ENCODE data around the gene COMMD4. TPM values are rescaled to one million over a fixed set of nuclear protein-coding genes. Genes with fewer than 3 reads are reported as not detected.
"Not testable (repeated sequence)": the region's sequence is repeated elsewhere in the genome, so short reads cannot be mapped to it uniquely, and the experiment has no call there.

COMMD4 gene
- total and polyA plus RNA-seq, 5 donors = 33.7 to 52.1 (median 39.2) TPM

GRCh38 chr15:75312548-75312947 lies 23.3 kb upstream of the COMMD4 start:
- H3K4me1 ChIP-seq (ENCODE audit: control insufficient read depth, insufficient read depth, low read length); intact Hi-C loops (cut with DNase I); DNase-seq; H3K27me3 ChIP-seq (ENCODE audit: control insufficient read depth, insufficient read depth); H3K27ac ChIP-seq (ENCODE audit: low read length); ATAC-seq; H3K4me3 ChIP-seq (ENCODE audit: low read length); H3K9me3 ChIP-seq (ENCODE audit: control insufficient read depth, low read length): not testable (repeated sequence)
- 98% methylated on average over 1 of the region's 1 CpG for WGBS

- Histone ChIP-seq H3K9me3 (ENCODE audit: control insufficient read depth, low read length) (no peaks in the 10 kb centered on the region), H3K27me3 (ENCODE audit: control insufficient read depth, insufficient read depth) (no peaks in the 10 kb centered on the region), H3K27ac (ENCODE audit: low read length) (no peak overlapping the region), H3K4me3 (ENCODE audit: low read length) (no peak overlapping the region), H3K4me1 (ENCODE audit: control insufficient read depth, insufficient read depth, low read length) (no peaks in the 10 kb centered on the region)
- intact Hi-C loops (cut with DNase I) = no loop called here
- no peak for DNase-seq
- ATAC-seq = no peak
- WGBS = 82% methylated on average over 13 of the region's 13 CpGs
Observed at GRCh38 chr15:75313116-75313845, 22.6 kb upstream of the COMMD4 start.

- WGBS = 78% methylated on average over 5 of the region's 5 CpGs
- no peaks in the 10 kb centered on the region for H3K9me3 ChIP-seq (ENCODE audit: control insufficient read depth, low read length)
- no peaks in the 10 kb centered on the region for H3K4me1 ChIP-seq (ENCODE audit: control insufficient read depth, insufficient read depth, low read length)
- no peak for ATAC-seq
- H3K27ac ChIP-seq (ENCODE audit: low read length) = no peak overlapping the region
- no peak for DNase-seq
- no peak overlapping the region for H3K4me3 ChIP-seq (ENCODE audit: low read length)
- H3K27me3 ChIP-seq (ENCODE audit: control insufficient read depth, insufficient read depth) = no peaks in the 10 kb centered on the region
- intact Hi-C loops (cut with DNase I) = no loop called here
Observed at GRCh38 chr15:75314552-75315290, 21.1 kb upstream of the COMMD4 start.

- intact Hi-C loops (cut with DNase I) = not testable (repeated sequence)
Observed at GRCh38 chr15:75319231-75319897, 16.5 kb upstream of the COMMD4 start.

GRCh38 chr15:75321711-75322110 lies 14.2 kb upstream of the COMMD4 start:
- Histone ChIP-seq H3K27me3 (ENCODE audit: control insufficient read depth, insufficient read depth) (no peaks in the 10 kb centered on the region), H3K4me1 (ENCODE audit: control insufficient read depth, insufficient read depth, low read length) (no peaks in the 10 kb centered on the region), H3K4me3 (ENCODE audit: low read length) (no peak overlapping the region), H3K9me3 (ENCODE audit: control insufficient read depth, low read length) (no peaks in the 10 kb centered on the region), H3K27ac (ENCODE audit: low read length) (no peak overlapping the region)
- intact Hi-C loops (cut with DNase I) = loop anchor here in 1 of 4 donors (10.0 kb wide), 1 partner anchor 87 kb away; no protein-coding TSS in a partner anchor
- no peak for ATAC-seq
- DNase-seq = no peak
- WGBS = 84% methylated on average over 6 of the region's 6 CpGs

More at GRCh38 chr15:75319231-75319897, 16.5 kb upstream of the COMMD4 start:
- DNase-seq; H3K27ac ChIP-seq (ENCODE audit: low read length); H3K4me1 ChIP-seq (ENCODE audit: control insufficient read depth, insufficient read depth, low read length); H3K9me3 ChIP-seq (ENCODE audit: control insufficient read depth, low read length); H3K27me3 ChIP-seq (ENCODE audit: control insufficient read depth, insufficient read depth); ATAC-seq; H3K4me3 ChIP-seq (ENCODE audit: low read length): not testable (repeated sequence)
- 76% methylated on average over 5 of the region's 5 CpGs for WGBS

GRCh38 chr15:75325922-75326321 lies 9.9 kb upstream of the COMMD4 start:
- no peak for DNase-seq
- Histone ChIP-seq H3K9me3 (ENCODE audit: control insufficient read depth, low read length) (no peaks in the 10 kb centered on the region), H3K27ac (ENCODE audit: low read length) (no peak overlapping the region), H3K4me3 (ENCODE audit: low read length) (no peak overlapping the region), H3K27me3 (ENCODE audit: control insufficient read depth, insufficient read depth) (no peaks in the 10 kb centered on the region), H3K4me1 (ENCODE audit: control insufficient read depth, insufficient read depth, low read length) (no peaks in the 10 kb centered on the region)
- WGBS = 87% methylated on average over 4 of the region's 4 CpGs
- no peak for ATAC-seq
- intact Hi-C loops (cut with DNase I) = loop anchor here in 1 of 4 donors (10.0 kb wide), 1 partner anchor 91 kb away; no protein-coding TSS in a partner anchor

- Histone ChIP-seq H3K4me1 (ENCODE audit: control insufficient read depth, insufficient read depth, low read length) (no peaks in the 10 kb centered on the region), H3K4me3 (ENCODE audit: low read length) (no peak overlapping the region), H3K9me3 (ENCODE audit: control insufficient read depth, low read length) (no peaks in the 10 kb centered on the region), H3K27me3 (ENCODE audit: control insufficient read depth, insufficient read depth) (no peaks in the 10 kb centered on the region), H3K27ac (ENCODE audit: low read length) (no peak overlapping the region)
- DNase-seq = no peak
- 83% methylated on average over 4 of the region's 4 CpGs for WGBS
- ATAC-seq = no peak
- intact Hi-C loops (cut with DNase I) = loop anchor here in 1 of 4 donors (10.0 kb wide), 1 partner anchor 92 kb away; no protein-coding TSS in a partner anchor
Observed at GRCh38 chr15:75327005-75327404, 8.9 kb upstream of the COMMD4 start.

- no peak for ATAC-seq
- intact Hi-C loops (cut with DNase I) = loop anchor here in 1 of 4 donors (10.0 kb wide), 1 partner anchor 93 kb away; no protein-coding TSS in a partner anchor
Observed at GRCh38 chr15:75327491-75327890, 8.4 kb upstream of the COMMD4 start.

GRCh38 chr15:75328493-75329314 lies 7.2 kb upstream of the COMMD4 start:
- ATAC-seq (no peak), DNase-seq (no peak)
- Histone ChIP-seq H3K4me1 (ENCODE audit: control insufficient read depth, insufficient read depth, low read length) (no peaks in the 10 kb centered on the region), H3K27me3 (ENCODE audit: control insufficient read depth, insufficient read depth) (no peaks in the 10 kb centered on the region), H3K9me3 (ENCODE audit: control insufficient read depth, low read length) (no peaks in the 10 kb centered on the region), H3K27ac (ENCODE audit: low read length) (no peak overlapping the region), H3K4me3 (ENCODE audit: low read length) (no peak overlapping the region)
- WGBS = 73% methylated on average over 10 of the region's 10 CpGs
- intact Hi-C loops (cut with DNase I) = loop anchor here in 1 of 4 donors (10.0 kb wide), 1 partner anchor 94 kb away; no protein-coding TSS in a partner anchor

More at GRCh38 chr15:75327491-75327890, 8.4 kb upstream of the COMMD4 start:
- no peak for DNase-seq
- H3K4me1 ChIP-seq (ENCODE audit: control insufficient read depth, insufficient read depth, low read length) = no peaks in the 10 kb centered on the region
- H3K4me3 ChIP-seq (ENCODE audit: low read length) = no peak overlapping the region
- WGBS = 77% methylated on average over 3 of the region's 3 CpGs
- no peaks in the 10 kb centered on the region for H3K27me3 ChIP-seq (ENCODE audit: control insufficient read depth, insufficient read depth)
- H3K27ac ChIP-seq (ENCODE audit: low read length) = no peak overlapping the region
- no peaks in the 10 kb centered on the region for H3K9me3 ChIP-seq (ENCODE audit: control insufficient read depth, low read length)

GRCh38 chr15:75329571-75329970 lies 6.3 kb upstream of the COMMD4 start:
- ATAC-seq = no peak
- 90% methylated on average over 2 of the region's 2 CpGs for WGBS
- no peak for DNase-seq
- Histone ChIP-seq H3K9me3 (ENCODE audit: control insufficient read depth, low read length) (no peaks in the 10 kb centered on the region), H3K4me3 (ENCODE audit: low read length) (no peak overlapping the region), H3K27ac (ENCODE audit: low read length) (no peak overlapping the region), H3K27me3 (ENCODE audit: control insufficient read depth, insufficient read depth) (no peaks in the 10 kb centered on the region), H3K4me1 (ENCODE audit: control insufficient read depth, insufficient read depth, low read length) (no peaks in the 10 kb centered on the region)
- intact Hi-C loops (cut with DNase I) = loop anchor here in 1 of 4 donors (10.0 kb wide), 1 partner anchor 95 kb away; no protein-coding TSS in a partner anchor

Measured in right cardiac atrium (tissue), 5 donors.